Ramos (cell line): ENCODE measurements around the gene WDPCP.
"Not testable (repeated sequence)": the region's sequence is repeated elsewhere in the genome, so short reads cannot be mapped to it uniquely, and the experiment has no call there.

ENCODE experiments used
- in situ Hi-C: fragments of 300-500 bp; cut with MboI; formaldehyde crosslinking; loops from one replicate; pipeline ENCODE4 v1.14.3; 2022; ENCODE audit warnings: low sequenced_read_pairs; ENCODE audit not compliant: unreplicated experiment

WDPCP gene

DNA sequence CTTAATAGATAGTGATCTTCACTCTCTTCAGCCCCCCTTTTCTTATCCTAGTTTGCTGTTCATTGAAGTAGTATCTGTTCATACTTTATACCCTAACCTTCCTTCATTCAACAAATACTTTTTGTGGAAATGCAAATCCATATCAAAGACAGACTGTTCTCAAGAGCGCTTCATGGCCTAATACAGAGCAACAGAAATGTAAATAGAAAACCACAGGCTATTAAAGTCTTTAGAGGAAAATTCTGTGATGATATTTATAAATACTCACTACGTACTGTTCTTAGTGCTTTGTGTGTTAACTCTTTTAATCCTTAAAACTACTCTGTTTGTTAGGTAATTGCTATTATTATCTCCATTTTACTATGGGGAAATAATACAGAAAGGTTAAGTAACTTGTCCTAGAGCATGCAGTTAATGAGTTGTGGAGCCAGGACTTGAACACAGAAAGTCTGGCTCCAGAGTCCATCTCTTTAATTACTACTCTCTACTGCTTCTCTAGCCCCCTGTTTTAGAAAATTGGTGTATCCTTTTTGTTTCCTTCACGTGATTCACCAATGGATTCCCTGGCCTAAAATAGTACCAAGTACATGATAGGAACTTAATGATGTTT is 3.4 kb upstream of the WDPCP start:
- in situ Hi-C loops = no loop called here

- in situ Hi-C loops = no loop called here
Measured at GRCh38 chr2:63590626-63591408, 2.5 kb upstream of the WDPCP start.

DNA sequence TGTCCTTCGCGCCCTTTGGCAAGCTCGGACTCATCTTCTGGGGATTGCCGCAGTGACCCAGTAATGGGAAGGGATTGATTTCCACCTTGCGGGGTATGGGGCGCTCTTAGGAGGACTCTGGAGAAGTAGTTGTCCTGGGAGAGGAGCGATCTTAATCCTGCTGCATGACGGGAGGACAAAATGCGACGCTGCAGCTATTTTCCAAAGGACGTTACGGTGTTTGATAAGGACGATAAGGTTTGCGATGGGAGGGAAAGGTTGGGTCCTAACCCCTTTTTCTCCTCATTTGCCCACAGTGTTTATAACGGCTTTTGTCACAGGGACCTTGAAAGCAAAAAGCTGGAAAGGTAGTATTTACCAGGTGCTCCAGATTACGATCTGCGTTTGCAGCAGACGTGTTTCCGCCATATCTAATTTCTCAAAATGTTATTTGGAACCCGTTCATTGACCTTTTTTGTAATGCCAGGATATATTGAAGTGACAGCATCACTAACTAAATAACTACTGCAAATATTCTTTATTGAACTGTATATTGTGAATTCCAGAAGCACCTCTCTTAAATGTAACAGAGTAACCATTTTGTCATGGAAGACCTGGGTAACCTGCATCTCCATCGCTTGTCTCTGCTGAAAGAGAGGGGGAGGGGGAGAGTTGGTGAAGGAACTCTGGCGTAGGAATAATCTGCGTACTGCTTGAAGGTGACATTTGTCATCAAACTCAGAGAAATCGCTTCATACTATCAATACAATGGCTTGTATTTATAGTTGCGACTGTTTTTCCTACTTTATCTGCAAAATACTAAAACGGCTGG is 1.1 kb upstream of the WDPCP start:
- in situ Hi-C loops = no loop called here

DNA sequence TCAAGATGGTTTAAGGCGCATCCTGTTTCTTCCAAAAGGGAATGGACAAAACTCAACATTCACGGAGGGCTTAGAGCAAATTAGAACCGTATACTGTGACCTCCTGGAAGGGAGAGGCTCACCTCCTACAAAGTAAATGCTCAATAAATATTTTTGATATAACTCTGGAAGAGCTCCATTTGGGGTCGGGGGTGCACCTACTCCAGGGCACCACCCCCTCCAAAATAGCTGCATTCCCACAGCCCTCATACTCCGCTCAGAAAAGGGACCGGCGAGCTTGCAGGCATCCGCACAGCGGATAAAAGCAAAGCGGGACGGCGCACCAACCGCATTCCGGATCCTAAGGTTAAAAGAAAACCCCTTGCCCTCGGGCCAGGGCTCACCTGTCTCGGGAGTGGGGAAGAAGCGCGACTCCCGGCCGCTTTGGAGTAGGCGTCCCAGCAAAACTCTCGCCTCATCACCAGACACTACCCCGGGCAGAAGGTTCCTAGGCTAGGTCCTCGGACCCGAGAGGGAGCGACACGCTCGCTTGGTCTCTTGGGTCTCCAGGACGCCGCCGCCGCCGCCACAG is 378 bp downstream of the WDPCP start:
- in situ Hi-C loops = no loop called here

DNA sequence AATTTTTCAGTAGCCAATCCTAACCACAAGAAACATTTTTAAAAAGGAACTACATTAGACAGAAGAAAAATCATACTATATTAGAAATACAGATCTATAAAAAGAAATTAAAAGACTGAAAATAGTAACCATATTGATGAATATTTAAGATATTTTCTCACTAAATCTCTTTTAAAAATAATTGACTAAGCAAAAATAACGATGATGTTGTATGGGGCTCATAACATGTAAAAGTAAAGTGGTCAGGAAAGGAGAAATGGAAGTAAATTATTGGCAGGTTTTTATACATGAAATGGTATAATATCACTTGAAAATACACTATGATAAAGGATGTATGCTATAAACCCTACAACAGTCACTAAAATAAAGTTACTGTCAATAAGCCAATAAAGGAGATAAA is 5.4 kb downstream of the WDPCP start:
- in situ Hi-C loops = no loop called here

GRCh38 chr2:63581298-63581961 is 6.8 kb downstream of the WDPCP start:
- in situ Hi-C loops = no loop called here

GRCh38 chr2:63580651-63581297 is 7.5 kb downstream of the WDPCP start:
- in situ Hi-C loops = no loop called here

DNA sequence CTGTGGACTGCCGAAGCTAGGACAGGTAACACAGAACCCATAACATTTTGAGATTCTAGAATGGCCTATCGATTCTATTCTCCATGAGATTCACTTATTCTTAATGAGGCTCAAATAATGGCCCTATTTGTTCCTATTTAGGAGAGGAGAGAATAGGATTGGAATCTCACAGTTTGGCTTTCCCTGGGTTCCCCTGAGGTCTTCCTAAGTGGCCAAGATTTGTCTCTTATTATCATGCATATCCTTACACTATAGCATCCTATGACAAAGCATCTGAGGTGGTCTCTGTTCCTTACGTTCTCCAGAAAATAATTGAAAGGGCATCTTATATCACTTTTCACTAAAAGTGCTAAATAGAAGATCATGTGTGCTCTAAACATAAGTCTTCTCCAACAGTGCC is 9.5 kb downstream of the WDPCP start:
- in situ Hi-C loops = no loop called here

GRCh38 chr2:63576546-63576945 is 11.7 kb downstream of the WDPCP start:
- in situ Hi-C loops = no loop called here

DNA sequence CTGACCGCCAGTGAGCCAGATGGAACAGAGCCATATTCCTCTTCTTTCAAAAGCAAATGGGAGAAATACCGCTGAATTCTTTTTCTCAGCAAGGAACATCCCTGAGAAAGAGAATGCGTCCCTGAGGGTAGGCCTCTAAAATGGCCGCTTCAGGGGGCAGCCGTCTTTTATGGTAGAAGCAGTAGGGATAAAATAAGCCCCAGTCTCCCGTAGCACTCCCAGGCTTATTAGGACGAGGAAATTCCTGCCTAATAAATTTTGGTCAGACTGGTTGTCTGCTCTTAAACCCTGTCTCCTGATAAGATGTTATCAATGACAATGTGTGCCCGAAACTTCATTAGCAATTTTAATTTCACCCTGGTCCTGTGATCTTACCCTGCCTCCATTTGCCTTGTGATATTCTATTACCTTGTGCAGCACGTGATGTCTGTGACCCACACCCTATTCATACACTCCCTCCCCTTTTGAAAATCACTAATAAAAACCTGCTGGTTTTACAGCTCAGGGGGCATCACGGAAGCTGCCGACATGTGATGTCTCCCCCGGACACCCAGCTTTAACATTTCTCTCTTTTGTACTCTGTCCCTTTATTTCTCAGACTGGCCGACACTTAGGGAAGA is 14.4 kb downstream of the WDPCP start:
- in situ Hi-C loops = not testable (repeated sequence)

- in situ Hi-C loops = not testable (repeated sequence)
Measured at GRCh38 chr2:63573026-63573425, 15.3 kb downstream of the WDPCP start.

DNA sequence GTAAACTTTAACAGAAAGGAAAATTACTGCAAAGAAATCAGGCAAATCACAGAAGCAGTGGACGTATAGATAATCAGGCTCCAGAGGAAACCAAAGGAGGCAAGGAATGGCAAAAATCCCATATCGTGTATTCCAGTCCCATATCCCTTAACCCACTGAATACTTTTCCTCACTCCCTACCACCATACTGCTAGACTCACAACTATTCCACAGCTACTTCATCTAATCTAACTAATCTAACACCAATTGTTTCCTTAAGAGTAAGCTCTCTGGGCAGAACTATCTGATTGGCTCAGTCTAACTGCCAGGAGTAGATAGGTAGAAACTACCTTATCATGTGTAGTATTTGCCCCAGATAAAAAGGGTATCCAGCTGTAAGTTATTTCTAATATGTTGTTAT is 16.3 kb downstream of the WDPCP start:
- in situ Hi-C loops = no loop called here

- in situ Hi-C loops = no loop called here
Measured at GRCh38 chr2:63571291-63571690, 17.0 kb downstream of the WDPCP start.

- in situ Hi-C loops = no loop called here
Measured at GRCh38 chr2:63569740-63570139, 18.5 kb downstream of the WDPCP start.

GRCh38 chr2:63562751-63563150 is 25.5 kb downstream of the WDPCP start:
- in situ Hi-C loops = no loop called here

DNA sequence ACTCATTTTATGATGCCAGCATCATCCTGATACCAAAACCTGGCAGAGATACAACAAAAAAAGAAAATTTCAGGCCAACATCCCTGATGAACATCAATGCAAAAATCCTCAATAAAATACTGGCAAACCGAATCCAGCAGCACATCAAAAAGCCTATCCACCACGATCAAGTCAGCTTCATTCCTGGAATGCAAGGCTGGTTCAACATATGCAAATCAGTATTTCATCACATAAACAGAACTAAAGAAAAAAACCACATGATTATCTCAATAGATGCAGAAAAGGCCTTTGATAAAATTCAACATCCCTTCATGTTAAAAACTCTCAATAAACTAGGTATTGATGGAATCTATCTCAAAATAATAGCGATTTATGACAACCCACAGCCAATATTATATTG is 29.4 kb downstream of the WDPCP start:
- in situ Hi-C loops = not testable (repeated sequence)

- in situ Hi-C loops = not testable (repeated sequence)
Measured at GRCh38 chr2:63557819-63558218, 30.5 kb downstream of the WDPCP start.

GRCh38 chr2:63555931-63556330 is 32.3 kb downstream of the WDPCP start:
- in situ Hi-C loops = no loop called here

GRCh38 chr2:63555299-63555698 is 33.0 kb downstream of the WDPCP start:
- in situ Hi-C loops = no loop called here
